Measurements from ENCODE around the gene PHACTR4. TPM values are rescaled to one million over a fixed set of nuclear protein-coding genes. Genes with fewer than 3 reads are reported as not detected.

PHACTR4 gene
- total and polyA plus RNA-seq, 2 experiments from 2014 or later = 35.4 to 47.1 TPM

DNA sequence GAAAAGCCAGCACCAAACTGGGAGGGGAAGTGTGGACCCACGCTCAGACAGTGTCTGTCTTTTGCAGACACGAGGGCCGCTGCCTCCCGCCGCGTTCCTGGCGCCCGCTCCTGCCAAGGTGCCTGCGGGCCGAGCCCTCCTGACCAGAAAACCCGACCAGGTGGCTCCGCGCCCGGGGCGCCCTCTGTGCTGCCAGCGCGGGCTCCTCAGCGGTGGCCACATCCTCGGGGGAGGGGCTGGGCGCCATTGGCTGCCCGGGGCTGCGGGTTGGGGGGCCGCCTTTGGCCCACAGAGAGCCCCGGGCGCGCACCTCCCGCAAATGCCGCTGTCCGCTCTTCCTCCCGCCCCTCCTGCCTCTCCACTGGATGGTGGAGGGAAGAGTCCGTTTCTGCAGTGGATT is 160.9 kb downstream of the PHACTR4 start (continued):
- TF ChIP-seq, protein P1, sequence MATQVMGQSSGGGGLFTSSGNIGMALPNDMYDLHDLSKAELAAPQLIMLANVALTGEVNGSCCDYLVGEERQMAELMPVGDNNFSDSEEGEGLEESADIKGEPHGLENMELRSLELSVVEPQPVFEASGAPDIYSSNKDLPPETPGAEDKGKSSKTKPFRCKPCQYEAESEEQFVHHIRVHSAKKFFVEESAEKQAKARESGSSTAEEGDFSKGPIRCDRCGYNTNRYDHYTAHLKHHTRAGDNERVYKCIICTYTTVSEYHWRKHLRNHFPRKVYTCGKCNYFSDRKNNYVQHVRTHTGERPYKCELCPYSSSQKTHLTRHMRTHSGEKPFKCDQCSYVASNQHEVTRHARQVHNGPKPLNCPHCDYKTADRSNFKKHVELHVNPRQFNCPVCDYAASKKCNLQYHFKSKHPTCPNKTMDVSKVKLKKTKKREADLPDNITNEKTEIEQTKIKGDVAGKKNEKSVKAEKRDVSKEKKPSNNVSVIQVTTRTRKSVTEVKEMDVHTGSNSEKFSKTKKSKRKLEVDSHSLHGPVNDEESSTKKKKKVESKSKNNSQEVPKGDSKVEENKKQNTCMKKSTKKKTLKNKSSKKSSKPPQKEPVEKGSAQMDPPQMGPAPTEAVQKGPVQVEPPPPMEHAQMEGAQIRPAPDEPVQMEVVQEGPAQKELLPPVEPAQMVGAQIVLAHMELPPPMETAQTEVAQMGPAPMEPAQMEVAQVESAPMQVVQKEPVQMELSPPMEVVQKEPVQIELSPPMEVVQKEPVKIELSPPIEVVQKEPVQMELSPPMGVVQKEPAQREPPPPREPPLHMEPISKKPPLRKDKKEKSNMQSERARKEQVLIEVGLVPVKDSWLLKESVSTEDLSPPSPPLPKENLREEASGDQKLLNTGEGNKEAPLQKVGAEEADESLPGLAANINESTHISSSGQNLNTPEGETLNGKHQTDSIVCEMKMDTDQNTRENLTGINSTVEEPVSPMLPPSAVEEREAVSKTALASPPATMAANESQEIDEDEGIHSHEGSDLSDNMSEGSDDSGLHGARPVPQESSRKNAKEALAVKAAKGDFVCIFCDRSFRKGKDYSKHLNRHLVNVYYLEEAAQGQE (IDR thresholded peaks at IDR 0.05; ENCODE audit: unreplicated experiment) = no peak
- TF ChIP-seq CREB1 (CRISPR knock-in tag; IDR thresholded peaks at IDR 0.05; ENCODE audit: low read depth) = no peak

DNA sequence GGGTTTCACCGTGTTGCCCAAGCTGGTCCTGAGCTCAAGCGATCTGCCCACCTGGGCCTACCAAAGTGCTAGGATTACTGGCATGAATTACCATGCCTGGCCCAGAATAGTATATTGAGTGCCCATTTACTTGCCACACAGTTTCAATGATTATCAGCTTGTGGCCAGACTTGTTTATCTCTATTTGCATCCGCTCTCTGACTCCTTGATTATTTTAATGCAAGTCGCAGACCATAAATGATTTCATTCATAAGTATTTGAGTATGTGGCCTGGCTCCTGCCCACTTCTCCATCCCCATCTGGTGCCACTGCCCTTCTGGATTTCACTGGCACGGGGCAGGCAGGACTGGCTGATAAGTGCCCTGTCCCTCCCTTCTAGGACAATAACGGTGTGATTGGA is 165.1 kb downstream of the PHACTR4 start:
- Histone ChIP-seq H4K20me1 (replicated peaks; ENCODE audit: insufficient read depth) (peaks cover 2% of the 10 kb centered on the region), H3F3A (replicated peaks; ENCODE audit: low read depth) (peaks cover 7% of the 10 kb centered on the region; the same call in 1 of the 2 replicates), H3K4me3 (no peak overlapping the region), H3K79me2 (replicated peaks; ENCODE audit: insufficient read depth) (peaks cover 1% of the 10 kb centered on the region; the same call in 1 of the 2 replicates), H3K4me2 (no peak overlapping the region), H2AFZ (no peak overlapping the region), H3K27ac (ENCODE audit: low read depth) (no peak overlapping the region), H3K36me3 (ENCODE audit: insufficient read depth) (peaks cover 21% of the 10 kb centered on the region; the same call in 1 of the 2 replicates), H3K4me1 (ENCODE audit: insufficient read depth) (no peaks in the 10 kb centered on the region), H3K27me3 (ENCODE audit: insufficient read depth) (no peaks in the 10 kb centered on the region), H3K9me2 (ENCODE audit: insufficient read depth) (no peaks in the 10 kb centered on the region)
- Mint-ChIP-seq H3K27me3 (ENCODE audit: insufficient read depth, low read depth, poor library complexity) (peaks cover 2% of the 10 kb centered on the region), H3K4me1 (no peaks in the 10 kb centered on the region; the same call in 2 of the 3 replicates), H3K36me3 (ENCODE audit: low read depth) (peaks cover 84% of the 10 kb centered on the region), H3K27ac (no peak overlapping the region), H3K4me3 (no peak overlapping the region), H3K9me3 (no peaks in the 10 kb centered on the region; the same call in 2 of the 3 replicates)
- DNase-seq (ENCODE audit: low spot score) (no peak), ATAC-seq (no peak)
- TF ChIP-seq, protein P2, sequence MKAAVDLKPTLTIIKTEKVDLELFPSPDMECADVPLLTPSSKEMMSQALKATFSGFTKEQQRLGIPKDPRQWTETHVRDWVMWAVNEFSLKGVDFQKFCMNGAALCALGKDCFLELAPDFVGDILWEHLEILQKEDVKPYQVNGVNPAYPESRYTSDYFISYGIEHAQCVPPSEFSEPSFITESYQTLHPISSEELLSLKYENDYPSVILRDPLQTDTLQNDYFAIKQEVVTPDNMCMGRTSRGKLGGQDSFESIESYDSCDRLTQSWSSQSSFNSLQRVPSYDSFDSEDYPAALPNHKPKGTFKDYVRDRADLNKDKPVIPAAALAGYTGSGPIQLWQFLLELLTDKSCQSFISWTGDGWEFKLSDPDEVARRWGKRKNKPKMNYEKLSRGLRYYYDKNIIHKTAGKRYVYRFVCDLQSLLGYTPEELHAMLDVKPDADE (IDR thresholded peaks at IDR 0.05) = no peak
- TF ChIP-seq EZH2 (IDR thresholded peaks at IDR 0.05; ENCODE audit: low read depth, unreplicated experiment) (no peak), STAT1 (IDR thresholded peaks at IDR 0.05; ENCODE audit: unreplicated experiment) (no peak), JUNB (IDR thresholded peaks at IDR 0.05; ENCODE audit: unreplicated experiment) (no peak), CTCF (conservative IDR thresholded peaks at IDR 0.05; ENCODE audit: low read depth in 2 of 2) (no peak), ZNF331 (CRISPR knock-in tag; IDR thresholded peaks at IDR 0.05; ENCODE audit: low read depth) (no peak), CREB1 (CRISPR knock-in tag; IDR thresholded peaks at IDR 0.05; ENCODE audit: low read depth) (no peak), ZNF114 (CRISPR knock-in tag; IDR thresholded peaks at IDR 0.05) (no peak), ZNF462 (CRISPR knock-in tag; IDR thresholded peaks at IDR 0.05) (no peak), NANOG (IDR thresholded peaks at IDR 0.05; ENCODE audit: borderline replicate concordance) (no peak), POLR2AphosphoS5 (IDR thresholded peaks at IDR 0.05; ENCODE audit: low read depth) (no peak), EZH2phosphoT487 (IDR thresholded peaks at IDR 0.05; ENCODE audit: unreplicated experiment) (no peak)

Measured in GM23338 (cell line).